Type B pancreatic cell (in vitro differentiated cells): ENCODE data around the gene PKNOX2. TPM values are rescaled to one million over a fixed set of nuclear protein-coding genes. Genes with fewer than 3 reads are reported as not detected.

Experiments
- DNase-seq: peaks from one replicate; pipeline ENCODE4 v3.0.0; 2021; ENCODE audit warnings: mixed read lengths; ENCODE audit not compliant: unreplicated experiment; ENCODE audit errors: extremely low spot score
- H3K27ac Mint-ChIP-seq: 2 replicates; pipeline ENCODE4 v1.8.0; 2021; ENCODE audit warnings: mild to moderate bottlenecking, mixed read lengths
- H3K27me3 Mint-ChIP-seq: 2 replicates; pipeline ENCODE4 v1.8.0; 2021; ENCODE audit warnings: mixed read lengths
- H3K36me3 Mint-ChIP-seq: 2 replicates; pipeline ENCODE4 v1.8.0; 2021; ENCODE audit warnings: mixed read lengths
- H3K4me1 Mint-ChIP-seq: one replicate; pipeline ENCODE4 v1.8.0; 2021; ENCODE audit warnings: mixed read lengths; ENCODE audit not compliant: unreplicated experiment
- H3K4me3 Mint-ChIP-seq: 2 replicates; pipeline ENCODE4 v1.8.0; 2021; ENCODE audit warnings: mild to moderate bottlenecking, mixed read lengths
- H3K9me3 Mint-ChIP-seq: 2 replicates; pipeline ENCODE4 v1.8.0; 2021; ENCODE audit warnings: mixed read lengths
- total RNA-seq: library from RNA; stranded (reverse); gene quantifications from 2 replicates; pipeline ENCODE4 v1.2.1, GENCODE V29; 2021; ENCODE audit warnings: low replicate concordance
- TF ChIP-seq, protein P1 (sequence below): fragments of 200-600 bp; sonication (generic); conservative IDR thresholded peaks from 2 replicates; pipeline ENCODE4 v1.5.0; 2021; ENCODE audit warnings: antibody characterized with exemption, mild to moderate bottlenecking

The PKNOX2 gene
- total RNA-seq, 1 donor from 2014 or later: 15.3 TPM

DNA sequence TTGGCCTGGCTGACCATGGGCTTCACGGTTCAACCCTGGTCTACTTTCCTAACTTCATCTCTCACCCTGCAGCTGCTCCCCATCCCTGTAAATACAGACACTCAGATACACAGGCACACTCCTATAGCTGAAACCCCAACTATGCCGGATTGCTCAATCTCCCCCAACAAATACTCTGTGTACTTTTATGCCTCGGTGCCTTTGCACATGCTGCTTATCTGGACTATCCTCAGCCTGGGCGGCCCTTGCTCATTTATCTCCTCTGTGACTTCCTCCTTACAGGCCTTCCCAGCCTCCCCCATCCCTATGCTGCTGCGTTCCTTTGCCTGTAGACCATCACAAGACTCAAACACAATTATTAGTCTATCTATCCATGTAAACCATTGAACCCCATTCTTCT lies 76.6 kb downstream of the PKNOX2 start:
- Mint-ChIP-seq H3K36me3 (peaks cover 7% of the 10 kb centered on the region), H3K4me3 (no peak overlapping the region), H3K9me3 (peaks cover 5% of the 10 kb centered on the region), H3K27ac (no peak overlapping the region), H3K27me3 (peaks cover 13% of the 10 kb centered on the region), H3K4me1 (peaks cover 7% of the 10 kb centered on the region)
- DNase-seq: no peak
- TF ChIP-seq, protein P1, sequence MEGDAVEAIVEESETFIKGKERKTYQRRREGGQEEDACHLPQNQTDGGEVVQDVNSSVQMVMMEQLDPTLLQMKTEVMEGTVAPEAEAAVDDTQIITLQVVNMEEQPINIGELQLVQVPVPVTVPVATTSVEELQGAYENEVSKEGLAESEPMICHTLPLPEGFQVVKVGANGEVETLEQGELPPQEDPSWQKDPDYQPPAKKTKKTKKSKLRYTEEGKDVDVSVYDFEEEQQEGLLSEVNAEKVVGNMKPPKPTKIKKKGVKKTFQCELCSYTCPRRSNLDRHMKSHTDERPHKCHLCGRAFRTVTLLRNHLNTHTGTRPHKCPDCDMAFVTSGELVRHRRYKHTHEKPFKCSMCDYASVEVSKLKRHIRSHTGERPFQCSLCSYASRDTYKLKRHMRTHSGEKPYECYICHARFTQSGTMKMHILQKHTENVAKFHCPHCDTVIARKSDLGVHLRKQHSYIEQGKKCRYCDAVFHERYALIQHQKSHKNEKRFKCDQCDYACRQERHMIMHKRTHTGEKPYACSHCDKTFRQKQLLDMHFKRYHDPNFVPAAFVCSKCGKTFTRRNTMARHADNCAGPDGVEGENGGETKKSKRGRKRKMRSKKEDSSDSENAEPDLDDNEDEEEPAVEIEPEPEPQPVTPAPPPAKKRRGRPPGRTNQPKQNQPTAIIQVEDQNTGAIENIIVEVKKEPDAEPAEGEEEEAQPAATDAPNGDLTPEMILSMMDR: no peak

DNA sequence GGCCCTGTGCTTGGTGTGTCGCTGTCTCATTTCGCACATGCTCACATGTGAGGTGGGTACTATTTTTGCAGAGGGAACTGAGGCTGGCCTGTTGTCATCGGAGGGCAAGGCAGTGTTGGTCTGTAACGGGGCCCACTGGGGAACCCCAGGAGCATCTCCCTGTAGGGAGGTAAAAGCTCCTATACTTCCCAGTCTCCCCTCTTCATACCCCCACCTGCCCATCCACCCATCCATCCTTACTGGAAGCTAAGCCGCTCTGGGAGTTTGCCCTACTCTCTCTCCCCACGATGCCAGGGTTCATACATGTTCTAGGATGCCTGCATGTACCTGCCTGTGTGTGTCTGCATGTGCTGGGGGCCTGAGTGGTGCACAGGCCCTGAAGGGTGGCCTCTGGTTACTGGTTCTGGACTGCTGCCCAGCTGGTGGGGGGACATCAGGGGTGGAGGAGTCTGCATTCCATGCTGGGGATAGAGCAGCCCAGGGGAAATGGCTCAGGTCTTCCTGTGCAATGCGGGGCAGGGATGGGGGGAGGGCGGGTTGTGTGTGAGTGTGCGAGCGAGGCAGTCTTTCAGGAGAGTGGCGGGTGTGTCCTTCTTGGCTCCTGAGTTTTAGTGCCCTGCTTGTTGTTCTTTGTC lies 77.7 kb downstream of the PKNOX2 start:
- Mint-ChIP-seq H3K27me3 (peaks cover 10% of the 10 kb centered on the region), H3K27ac (no peak overlapping the region), H3K36me3 (peaks cover 3% of the 10 kb centered on the region), H3K4me1 (peaks cover 7% of the 10 kb centered on the region), H3K4me3 (no peak overlapping the region), H3K9me3 (no peaks in the 10 kb centered on the region)
- no peak for DNase-seq
- TF ChIP-seq, protein P1: no peak

DNA sequence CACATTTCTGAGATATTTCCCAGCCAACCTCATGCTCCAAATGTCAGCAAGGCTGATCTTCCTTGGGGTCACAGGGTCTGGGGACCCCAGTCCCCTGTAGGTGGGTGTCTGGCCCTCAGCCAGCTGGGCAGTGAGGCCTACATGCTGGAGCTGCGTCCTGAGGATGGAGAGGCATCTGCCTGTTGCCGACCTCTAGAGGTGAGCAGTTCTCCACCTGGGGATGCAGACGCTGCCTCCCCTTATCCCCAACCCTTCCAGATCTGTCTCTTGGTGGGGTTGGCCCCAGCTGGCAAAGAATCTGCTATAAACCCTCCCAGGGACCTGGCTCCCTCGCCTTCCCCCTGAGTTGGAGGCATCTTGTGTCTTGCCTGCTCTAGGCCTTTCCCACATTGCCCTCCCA lies 79.6 kb downstream of the PKNOX2 start:
- peaks cover 10% of the 10 kb centered on the region for H3K27me3 Mint-ChIP-seq
- no peak overlapping the region for H3K27ac Mint-ChIP-seq
- H3K36me3 Mint-ChIP-seq: no peaks in the 10 kb centered on the region
- TF ChIP-seq, protein P1: no peak
- no peak for DNase-seq
- no peaks in the 10 kb centered on the region for H3K9me3 Mint-ChIP-seq
- no peak overlapping the region for H3K4me3 Mint-ChIP-seq
- peaks cover 15% of the 10 kb centered on the region for H3K4me1 Mint-ChIP-seq

DNA sequence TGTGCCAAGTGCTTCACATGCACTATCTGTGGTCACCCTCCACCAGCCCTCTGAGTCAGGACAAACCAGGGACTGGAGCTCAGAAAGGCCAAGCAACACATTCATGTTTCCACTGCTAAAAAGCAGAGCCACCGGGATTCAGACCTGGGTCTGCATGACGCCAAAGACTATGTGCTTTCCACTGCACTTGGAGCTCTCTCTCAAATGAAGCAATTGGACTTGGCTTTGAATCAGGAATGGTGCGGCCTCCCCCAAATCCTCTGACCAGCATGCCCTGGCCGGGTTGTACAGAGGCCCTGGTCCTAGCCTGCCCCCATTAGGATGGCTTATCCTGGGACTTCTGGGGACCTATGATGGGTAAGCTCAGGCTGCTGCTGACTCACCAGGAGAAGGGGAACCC lies 80.7 kb downstream of the PKNOX2 start:
- Mint-ChIP-seq H3K4me1 (peaks cover 8% of the 10 kb centered on the region), H3K27ac (no peak overlapping the region), H3K4me3 (no peak overlapping the region), H3K27me3 (peaks cover 3% of the 10 kb centered on the region), H3K36me3 (no peaks in the 10 kb centered on the region), H3K9me3 (no peaks in the 10 kb centered on the region)
- TF ChIP-seq, protein P1: no peak
- no peak for DNase-seq

DNA sequence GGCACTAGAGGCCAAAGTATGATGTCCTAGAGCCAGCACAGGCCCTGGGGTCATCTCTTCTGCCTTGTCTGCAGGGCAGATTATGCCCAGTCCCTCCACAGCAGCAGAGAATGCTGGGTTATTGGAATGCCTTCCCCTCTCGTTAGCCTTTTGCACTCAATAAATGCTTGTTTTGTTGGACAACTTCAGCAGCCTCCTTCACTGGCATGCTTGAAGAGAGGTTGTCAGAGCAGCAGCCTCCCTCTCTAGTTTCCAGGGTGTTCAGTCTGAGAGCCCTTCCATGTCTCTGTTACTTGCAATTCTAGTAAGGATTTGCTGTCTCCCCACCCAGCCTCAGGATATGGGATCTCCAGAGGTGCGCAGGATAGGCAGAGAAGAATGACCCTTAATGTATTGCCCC lies 82.9 kb downstream of the PKNOX2 start:
- Mint-ChIP-seq H3K27me3 (peaks cover 7% of the 10 kb centered on the region), H3K36me3 (peaks cover 5% of the 10 kb centered on the region), H3K27ac (no peak overlapping the region), H3K4me1 (peaks cover 16% of the 10 kb centered on the region), H3K9me3 (no peaks in the 10 kb centered on the region), H3K4me3 (no peak overlapping the region)
- no peak for DNase-seq
- TF ChIP-seq, protein P1: no peak
